Panc1 (cell line): ENCODE results near the gene POU2F1.

Experiments
- CTCF ChIP-seq: fragments of 450-650 bp; IDR thresholded peaks from 2 replicates; pipeline ENCODE4 v1.5.1; 2017; ENCODE audit warnings: mild to moderate bottlenecking
- POLR2AphosphoS5 ChIP-seq: IDR thresholded peaks from 2 replicates; pipeline ENCODE4 v1.6.1; 2012; ENCODE audit warnings: mild to moderate bottlenecking, low read depth, low read length, moderate library complexity
- REST ChIP-seq, 2 experiments: IDR thresholded peaks; 2 replicates each; pipeline ENCODE4 v1.6.1; 2011 to 2012; ENCODE audit warnings: low read depth in 2 of 2, control low read depth in 1 of 2, low read length in 1 of 2, mild to moderate bottlenecking in 1 of 2, moderate library complexity in 1 of 2; ENCODE audit not compliant: insufficient read depth in 1 of 2
- SIN3A ChIP-seq: IDR thresholded peaks from 2 replicates; pipeline ENCODE4 v1.6.1; 2012; ENCODE audit warnings: low read depth, mild to moderate bottlenecking, low read length, moderate library complexity, borderline replicate concordance; ENCODE audit not compliant: insufficient read depth

- TF ChIP-seq POLR2AphosphoS5: no peak
- no peak for TF ChIP-seq CTCF
- no peak for TF ChIP-seq SIN3A
- TF ChIP-seq REST (IDR thresholded peaks at IDR 0.05; ENCODE audit: insufficient read depth in 1 of 2, low read depth in 2 of 2, low read length in 1 of 2): no peak
Measured at GRCh38 chr1:167440776-167441175, 220.1 kb downstream of the POU2F1 start.
